Fibroblast of gingiva (primary cell): ENCODE measurements around the gene SOX8.
"Not testable (repeated sequence)": the region's sequence is repeated elsewhere in the genome, so short reads cannot be mapped to it uniquely, and the experiment has no call there.

Experiments used
- DNase-seq: peaks from one replicate; pipeline ENCODE4 v3.0.0-alpha.2; 2011; ENCODE audit warnings: low read depth

Gene SOX8

GRCh38 chr16:981695-982144 lies at the start of gene SOX8:
TSS of gene SOX8 (plus strand) at chr16:981770. CDS start at chr16:981923, 153 bp downstream.
- no peak for DNase-seq

GRCh38 chr16:932831-933330 lies 48.7 kb upstream of the SOX8 start:
- no peak for DNase-seq

- no peak for DNase-seq
Measured at GRCh38 chr16:933581-933980, 48.0 kb upstream of the SOX8 start.

GRCh38 chr16:934178-934577 lies 47.4 kb upstream of the SOX8 start:
- no peak for DNase-seq

- DNase-seq, result no peak
Measured at GRCh38 chr16:935684-936083, 45.9 kb upstream of the SOX8 start.

GRCh38 chr16:937311-937710 lies 44.3 kb upstream of the SOX8 start:
- no peak for DNase-seq

GRCh38 chr16:937723-938122 lies 43.8 kb upstream of the SOX8 start:
- no peak for DNase-seq

- DNase-seq, result no peak
Measured at GRCh38 chr16:938136-938535, 43.4 kb upstream of the SOX8 start.

- no peak for DNase-seq
Measured at GRCh38 chr16:938752-939151, 42.8 kb upstream of the SOX8 start.

- DNase-seq, result no peak
Measured at GRCh38 chr16:939311-939710, 42.3 kb upstream of the SOX8 start.

- DNase-seq, result no peak
Measured at GRCh38 chr16:939941-940340, 41.6 kb upstream of the SOX8 start.

- no peak for DNase-seq
Measured at GRCh38 chr16:942436-943060, 39.0 kb upstream of the SOX8 start.

GRCh38 chr16:943971-944370 lies 37.6 kb upstream of the SOX8 start:
- no peak for DNase-seq

GRCh38 chr16:945271-946047 lies 36.1 kb upstream of the SOX8 start:
- no peak for DNase-seq

- no peak for DNase-seq
Measured at GRCh38 chr16:946048-946395, 35.5 kb upstream of the SOX8 start.

GRCh38 chr16:947255-947921 lies 34.2 kb upstream of the SOX8 start:
- DNase-seq, result no peak

- not testable (repeated sequence) for DNase-seq
Measured at GRCh38 chr16:947922-948303, 33.7 kb upstream of the SOX8 start.

- DNase-seq, result not testable (repeated sequence)
Measured at GRCh38 chr16:948767-949166, 32.8 kb upstream of the SOX8 start.

GRCh38 chr16:950733-951573 lies 30.6 kb upstream of the SOX8 start:
- not testable (repeated sequence) for DNase-seq

- DNase-seq, result no peak
Measured at GRCh38 chr16:951660-952301, 29.8 kb upstream of the SOX8 start.

- DNase-seq, result no peak
Measured at GRCh38 chr16:952321-952720, 29.2 kb upstream of the SOX8 start.

GRCh38 chr16:953818-954217 lies 27.8 kb upstream of the SOX8 start:
- DNase-seq, result not testable (repeated sequence)
